RWPE1 (cell line): ENCODE results near the gene HIBCH.
"Not testable (repeated sequence)": the region's sequence is repeated elsewhere in the genome, so short reads cannot be mapped to it uniquely, and the experiment has no call there.

Experiments
- CTCF ChIA-PET: fragments of 350-600 bp; sonication (Branson Sonifier 250); formaldehyde crosslinking; extraction: SDS; loops from one replicate; lab custom pipeline; 2021; lab: Yijun Ruan, JAX
- POLR2A ChIA-PET: fragments of 400-600 bp; formaldehyde crosslinking; extraction: SDS; loops from one replicate; lab custom pipeline; 2020; ENCODE audit warnings: antibody characterized with exemption; ENCODE audit not compliant: low non-redundant PET; lab: Yijun Ruan, JAX
- DNase-seq: peaks from one replicate; pipeline ENCODE4 v3.0.0; 2012; ENCODE audit warnings: low spot score
- H3K27ac ChIP-seq: fragments of 450-650 bp; 2 replicates; pipeline ENCODE4 v1.5.1; 2017
- TF ChIP-seq, protein P1 (sequence below): fragments of 450-650 bp; conservative IDR thresholded peaks from 2 replicates; pipeline ENCODE4 v1.5.1; 2017; ENCODE audit warnings: low read depth, mild to moderate bottlenecking

The HIBCH gene

DNA sequence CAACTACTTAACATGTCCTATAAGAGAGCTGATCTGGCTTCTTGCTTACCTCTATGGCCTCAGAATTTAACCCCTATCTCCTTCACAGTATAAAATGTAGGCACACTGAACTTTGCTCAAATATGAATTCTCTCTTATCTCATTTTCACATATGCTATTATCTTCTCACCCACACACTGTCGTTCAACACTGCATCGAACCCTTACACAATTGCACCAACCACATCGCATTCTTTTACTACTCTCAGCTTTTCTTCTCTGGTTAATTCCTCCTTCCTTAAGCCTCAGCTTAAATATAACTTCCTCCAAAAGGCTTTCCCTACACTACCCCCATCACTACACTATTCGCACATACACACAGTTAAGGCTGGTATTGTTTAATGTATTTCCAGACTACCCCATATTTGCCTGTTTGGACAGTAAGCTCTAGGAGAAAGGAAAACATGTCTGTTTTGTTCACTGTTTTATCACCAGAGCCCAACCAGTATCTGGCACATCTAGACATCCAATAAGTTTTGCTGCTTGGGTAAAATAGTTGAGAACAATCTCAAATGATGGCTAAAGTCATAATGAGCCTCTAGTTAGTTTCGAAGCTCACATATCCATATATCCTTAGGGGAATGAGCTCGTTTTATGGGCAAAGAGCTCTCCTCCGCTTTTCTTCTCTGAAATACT lies 47.7 kb downstream of the HIBCH start:
- H3K27ac ChIP-seq: no peak overlapping the region
- ChIA-PET POLR2A (no interaction called here), CTCF (interaction anchor here (0.6 to 0.7 kb wide), 2 partner anchors 21 to 43 kb away, joined by 3 to 5 read pairs; no protein-coding TSS in a partner anchor)
- TF ChIP-seq, protein P1, sequence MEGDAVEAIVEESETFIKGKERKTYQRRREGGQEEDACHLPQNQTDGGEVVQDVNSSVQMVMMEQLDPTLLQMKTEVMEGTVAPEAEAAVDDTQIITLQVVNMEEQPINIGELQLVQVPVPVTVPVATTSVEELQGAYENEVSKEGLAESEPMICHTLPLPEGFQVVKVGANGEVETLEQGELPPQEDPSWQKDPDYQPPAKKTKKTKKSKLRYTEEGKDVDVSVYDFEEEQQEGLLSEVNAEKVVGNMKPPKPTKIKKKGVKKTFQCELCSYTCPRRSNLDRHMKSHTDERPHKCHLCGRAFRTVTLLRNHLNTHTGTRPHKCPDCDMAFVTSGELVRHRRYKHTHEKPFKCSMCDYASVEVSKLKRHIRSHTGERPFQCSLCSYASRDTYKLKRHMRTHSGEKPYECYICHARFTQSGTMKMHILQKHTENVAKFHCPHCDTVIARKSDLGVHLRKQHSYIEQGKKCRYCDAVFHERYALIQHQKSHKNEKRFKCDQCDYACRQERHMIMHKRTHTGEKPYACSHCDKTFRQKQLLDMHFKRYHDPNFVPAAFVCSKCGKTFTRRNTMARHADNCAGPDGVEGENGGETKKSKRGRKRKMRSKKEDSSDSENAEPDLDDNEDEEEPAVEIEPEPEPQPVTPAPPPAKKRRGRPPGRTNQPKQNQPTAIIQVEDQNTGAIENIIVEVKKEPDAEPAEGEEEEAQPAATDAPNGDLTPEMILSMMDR: no peak
- no peak for DNase-seq

DNA sequence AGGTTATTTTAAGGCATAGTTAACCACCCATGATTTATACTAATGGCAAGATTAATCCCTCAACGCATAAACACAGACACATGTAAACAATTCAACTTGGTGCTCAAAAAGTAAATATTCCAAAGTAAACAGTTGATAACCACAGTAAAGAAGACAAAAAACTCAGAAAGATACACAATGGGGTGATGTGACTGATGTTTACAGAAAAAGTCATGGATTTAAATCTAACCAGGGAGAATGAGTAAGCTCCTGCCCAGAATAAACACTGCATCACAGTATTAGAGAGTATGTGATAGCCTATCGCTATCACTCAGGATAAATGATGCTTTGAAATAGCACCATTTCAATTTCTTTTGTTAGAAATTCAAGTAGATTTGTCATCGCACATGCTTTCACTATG lies 49.3 kb downstream of the HIBCH start:
- no peak for DNase-seq
- TF ChIP-seq, protein P1: no peak
- ChIA-PET POLR2A (no interaction called here), CTCF (no interaction called here)
- H3K27ac ChIP-seq: no peak overlapping the region

DNA sequence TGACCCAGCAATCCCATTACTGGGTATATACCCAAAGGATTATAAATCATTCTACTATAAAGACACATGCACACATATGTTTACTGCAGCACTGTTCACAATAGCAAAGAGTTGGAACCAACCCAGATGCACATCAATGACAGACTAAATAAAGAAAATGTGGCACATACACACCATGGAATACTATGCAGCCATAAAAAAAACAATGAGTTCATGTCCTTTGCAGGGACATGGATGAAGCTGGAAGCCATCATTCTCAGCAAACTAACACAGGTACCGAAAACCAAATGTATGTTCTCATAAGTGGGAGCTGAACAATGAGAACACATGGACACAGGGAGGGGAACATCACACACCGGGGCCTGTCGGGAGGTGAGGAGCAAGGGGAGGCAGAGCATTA lies 49.9 kb downstream of the HIBCH start:
- H3K27ac ChIP-seq, DNase-seq, POLR2A ChIA-PET: not testable (repeated sequence)
- CTCF ChIA-PET: interaction anchor here (0.9 kb wide), 1 partner anchor 14 kb away, joined by 3 read pairs; no protein-coding TSS in a partner anchor

DNA sequence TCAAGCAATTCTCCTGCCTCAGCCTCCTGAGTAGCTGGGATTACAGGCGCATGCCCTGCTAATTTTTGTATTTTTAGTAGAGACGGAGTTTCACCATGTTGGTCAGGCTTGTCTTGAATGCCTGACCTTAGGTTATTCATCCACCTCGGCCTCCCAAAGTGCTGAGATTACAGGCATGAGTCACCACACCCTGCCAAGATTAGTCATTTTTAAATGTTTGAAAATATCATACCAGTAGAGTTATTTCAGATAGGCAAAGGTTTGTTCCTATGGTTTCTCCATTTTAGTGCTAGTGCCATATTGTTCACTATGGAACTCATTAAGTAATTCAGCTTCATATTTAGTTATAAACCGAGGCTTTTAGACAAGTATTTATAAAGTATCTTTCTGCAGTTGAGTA lies 52.3 kb downstream of the HIBCH start:
- no peak overlapping the region; the same call in 1 of the 2 replicates for H3K27ac ChIP-seq
- peak; percentile 45 for DNase-seq
- CTCF ChIA-PET: no interaction called here
- TF ChIP-seq, protein P1: no peak
- POLR2A ChIA-PET: no interaction called here

DNA sequence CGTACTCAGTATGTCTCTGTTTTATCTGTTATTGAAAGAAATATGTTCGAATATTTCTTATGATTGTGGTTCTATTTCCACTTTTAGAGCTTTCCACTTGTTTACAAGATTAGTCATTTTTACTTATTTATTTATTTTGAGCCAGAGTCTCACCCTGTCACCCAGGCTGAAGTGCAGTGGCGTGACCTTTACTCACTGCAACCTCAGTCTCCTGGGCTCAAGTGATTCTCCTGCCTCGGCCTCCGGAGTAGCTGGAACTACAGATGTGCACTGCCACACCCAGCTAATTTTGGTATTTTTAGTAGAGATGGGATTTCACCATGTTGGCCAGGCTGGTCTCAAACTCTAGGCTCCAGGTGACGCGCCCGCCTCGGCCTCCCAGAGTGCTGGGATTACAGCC lies 53.3 kb downstream of the HIBCH start:
- POLR2A ChIA-PET: no interaction called here
- no peak overlapping the region for H3K27ac ChIP-seq
- TF ChIP-seq, protein P1: no peak
- DNase-seq: no peak
- CTCF ChIA-PET: interaction anchor here (0.7 kb wide), 1 partner anchor 61 kb away, joined by 3 read pairs; no protein-coding TSS in a partner anchor

DNA sequence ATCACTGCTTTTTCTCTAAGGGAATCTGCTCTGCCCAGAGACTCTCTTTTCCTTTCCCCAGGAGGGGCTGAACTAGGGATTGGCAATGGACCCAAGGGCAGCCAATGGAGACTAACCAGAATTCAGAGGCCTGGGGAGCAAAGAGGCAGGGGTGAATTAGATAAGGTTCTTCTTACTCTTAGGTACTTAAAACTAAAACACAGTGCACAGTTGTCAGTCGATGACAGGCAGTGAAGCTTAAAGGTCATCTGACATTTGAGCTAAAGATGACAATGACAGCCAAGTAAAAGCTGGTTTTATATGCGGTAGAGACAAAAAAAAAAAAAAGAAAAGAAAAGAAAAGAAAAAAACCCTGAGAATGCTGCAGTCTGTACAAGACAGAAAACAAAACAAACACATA lies 57.8 kb downstream of the HIBCH start:
- H3K27ac ChIP-seq: no peak overlapping the region
- TF ChIP-seq, protein P1: no peak
- ChIA-PET POLR2A (no interaction called here), CTCF (interaction anchor here (0.5 kb wide), 1 partner anchor 484 kb away, joined by 3 read pairs; no protein-coding TSS in a partner anchor)
- DNase-seq: no peak

DNA sequence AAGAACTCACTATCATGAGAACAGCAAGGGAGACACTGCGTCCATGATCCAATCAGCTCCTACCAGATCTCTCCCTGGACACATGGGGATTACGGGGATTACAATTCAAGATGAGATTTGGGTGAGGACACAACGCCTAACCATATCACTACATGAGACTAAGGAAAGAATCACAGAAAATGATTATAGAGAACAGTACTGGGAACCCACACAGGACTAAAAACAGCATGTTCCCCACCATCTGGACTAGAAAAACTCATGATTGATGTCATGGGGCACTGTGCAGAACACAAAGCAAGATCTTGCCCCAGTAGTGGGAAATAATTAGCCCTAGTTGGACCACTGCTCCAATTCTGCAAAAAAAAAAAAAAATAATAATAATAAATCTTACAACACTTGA lies 63.5 kb downstream of the HIBCH start:
- POLR2A ChIA-PET: no interaction called here
- TF ChIP-seq, protein P1: no peak
- CTCF ChIA-PET: no interaction called here
- no peak overlapping the region for H3K27ac ChIP-seq
- DNase-seq: no peak
